ENCODE data around the gene TRIM58.

TRIM58 gene

GRCh38 chr1:247884797-247885413, 27.9 kb downstream of the TRIM58 start:
- in situ Hi-C loops (cut with HindIII; ENCODE audit: low sequenced_read_pairs): no loop called here

GRCh38 chr1:247895163-247895637, 38.2 kb downstream of the TRIM58 start, which contains the start of gene OR2W3:
TSS of gene OR2W3 (plus strand) at chr1:247895587. CDS start at chr1:247895587, 0 bp downstream.
- in situ Hi-C loops (cut with HindIII; ENCODE audit: low sequenced_read_pairs): no loop called here

- in situ Hi-C loops (cut with HindIII; ENCODE audit: low sequenced_read_pairs): no loop called here
Measured at GRCh38 chr1:247895976-247896375, 39.0 kb downstream of the TRIM58 start.

- in situ Hi-C loops (cut with HindIII; ENCODE audit: low sequenced_read_pairs): no loop called here
Measured at GRCh38 chr1:247904122-247904521, 47.1 kb downstream of the TRIM58 start.

- in situ Hi-C loops (cut with HindIII; ENCODE audit: low sequenced_read_pairs): no loop called here
Measured at GRCh38 chr1:247905181-247905580, 48.2 kb downstream of the TRIM58 start.

GRCh38 chr1:247905910-247906503, 49.0 kb downstream of the TRIM58 start:
- in situ Hi-C loops (cut with HindIII; ENCODE audit: low sequenced_read_pairs): no loop called here

GRCh38 chr1:247906504-247907047, 49.6 kb downstream of the TRIM58 start:
- in situ Hi-C loops (cut with HindIII; ENCODE audit: low sequenced_read_pairs): no loop called here

- in situ Hi-C loops (cut with HindIII; ENCODE audit: low sequenced_read_pairs): no loop called here
Measured at GRCh38 chr1:247908766-247909165, 51.8 kb downstream of the TRIM58 start.

- in situ Hi-C loops (cut with HindIII; ENCODE audit: low sequenced_read_pairs): no loop called here
Measured at GRCh38 chr1:247913786-247914185, 56.8 kb downstream of the TRIM58 start.

GRCh38 chr1:247914941-247915662, 58.1 kb downstream of the TRIM58 start:
- in situ Hi-C loops (cut with HindIII; ENCODE audit: low sequenced_read_pairs): no loop called here

GRCh38 chr1:247919952-247920351, 63.0 kb downstream of the TRIM58 start, which contains the start of gene OR2T8:
TSS of gene OR2T8 (plus strand) at chr1:247920252. CDS start at chr1:247921018, 766 bp downstream.
- in situ Hi-C loops (cut with HindIII; ENCODE audit: low sequenced_read_pairs): no loop called here

- in situ Hi-C loops (cut with HindIII; ENCODE audit: low sequenced_read_pairs): no loop called here
Measured at GRCh38 chr1:247923941-247924340, 67.0 kb downstream of the TRIM58 start.

GRCh38 chr1:247924868-247925267, 67.9 kb downstream of the TRIM58 start, which contains the start of gene OR2AJ1:
TSS of gene OR2AJ1 (plus strand) at chr1:247924889. CDS start at chr1:247933769, 8,880 bp downstream.
- in situ Hi-C loops (cut with HindIII; ENCODE audit: low sequenced_read_pairs): no loop called here

Measured in DLD1 (cell line).